Dedifferentiated amniotic fluid mesenchymal stem cell (primary cell): ENCODE results near the gene CDPF1.
A peak's percentile ranks its signal among the peaks of the same experiment; 100 is the strongest.

ENCODE experiments used
- DNase-seq: peaks from one replicate; pipeline ENCODE4 v3.0.0-alpha.2; 2016; ENCODE audit errors: extremely low spot score

Gene CDPF1, protein sequence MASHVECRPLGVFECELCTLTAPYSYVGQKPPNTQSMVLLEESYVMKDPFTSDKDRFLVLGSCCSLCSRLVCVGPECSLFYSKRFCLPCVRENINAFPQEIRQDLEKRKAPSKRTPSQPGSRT

DNA sequence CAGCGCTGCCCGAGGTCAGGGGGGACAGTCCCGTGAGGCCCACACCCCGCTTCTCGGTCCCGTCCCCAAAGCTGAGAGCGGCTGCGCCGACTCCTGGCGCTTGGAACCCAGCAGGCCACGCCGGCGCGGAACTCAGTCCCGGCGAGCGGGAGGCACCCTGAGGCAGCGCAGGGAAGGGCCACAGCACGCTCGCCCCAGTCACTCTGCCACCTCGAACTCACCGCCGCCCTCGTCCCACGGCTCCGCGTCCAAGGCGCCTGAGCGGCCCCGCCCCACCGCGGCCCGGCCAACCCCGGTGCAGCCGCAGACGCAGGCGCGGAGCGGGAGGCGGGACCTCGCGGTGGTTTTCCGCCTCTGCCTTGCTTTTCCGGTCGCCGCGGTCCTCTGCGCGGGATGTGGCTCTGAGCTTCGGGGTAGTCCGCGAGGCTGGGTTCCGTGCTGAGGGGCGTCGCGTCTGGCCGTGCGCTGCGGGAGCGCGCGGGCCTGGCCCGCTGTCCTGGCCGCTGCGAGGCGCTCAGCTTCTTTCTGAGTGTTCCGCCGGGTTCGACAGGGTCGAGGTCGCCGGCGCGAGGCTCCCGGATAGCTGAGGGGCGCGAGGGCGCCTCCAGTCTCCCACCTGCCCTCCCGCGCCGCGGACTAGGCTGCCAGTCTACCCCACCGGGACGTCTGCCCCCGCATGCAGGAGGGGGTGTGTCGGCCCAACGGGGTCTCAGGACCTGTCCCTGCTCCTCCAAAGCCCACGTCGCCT is at the start of gene CDPF1:
Gene CDPF1 (minus strand): TSS at position 259 of the 748 bp plus-strand sequence. CDS start 2,009 bp downstream, outside the sequence.
- peak; percentile 73 for DNase-seq

DNA sequence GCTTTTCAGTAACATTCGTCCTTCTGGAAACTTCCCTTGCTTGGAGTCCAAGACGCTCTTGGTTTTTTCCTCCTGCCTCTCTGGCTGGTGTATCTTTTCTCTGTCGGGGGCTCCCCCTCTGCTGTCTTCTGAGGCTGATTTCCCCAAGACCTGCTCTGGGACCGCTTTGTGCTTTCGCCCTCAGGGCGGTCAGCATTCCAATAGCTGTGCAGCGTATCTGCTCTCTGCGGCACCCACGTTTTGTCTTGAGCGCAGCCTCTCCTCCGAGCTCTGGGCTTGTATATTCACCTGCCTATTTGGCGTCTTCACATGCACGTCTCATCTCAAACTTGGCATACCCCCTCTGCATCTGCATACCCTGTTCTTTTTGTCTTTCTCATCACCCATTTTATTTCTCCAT is 49.0 kb upstream of the CDPF1 start:
- no peak for DNase-seq

DNA sequence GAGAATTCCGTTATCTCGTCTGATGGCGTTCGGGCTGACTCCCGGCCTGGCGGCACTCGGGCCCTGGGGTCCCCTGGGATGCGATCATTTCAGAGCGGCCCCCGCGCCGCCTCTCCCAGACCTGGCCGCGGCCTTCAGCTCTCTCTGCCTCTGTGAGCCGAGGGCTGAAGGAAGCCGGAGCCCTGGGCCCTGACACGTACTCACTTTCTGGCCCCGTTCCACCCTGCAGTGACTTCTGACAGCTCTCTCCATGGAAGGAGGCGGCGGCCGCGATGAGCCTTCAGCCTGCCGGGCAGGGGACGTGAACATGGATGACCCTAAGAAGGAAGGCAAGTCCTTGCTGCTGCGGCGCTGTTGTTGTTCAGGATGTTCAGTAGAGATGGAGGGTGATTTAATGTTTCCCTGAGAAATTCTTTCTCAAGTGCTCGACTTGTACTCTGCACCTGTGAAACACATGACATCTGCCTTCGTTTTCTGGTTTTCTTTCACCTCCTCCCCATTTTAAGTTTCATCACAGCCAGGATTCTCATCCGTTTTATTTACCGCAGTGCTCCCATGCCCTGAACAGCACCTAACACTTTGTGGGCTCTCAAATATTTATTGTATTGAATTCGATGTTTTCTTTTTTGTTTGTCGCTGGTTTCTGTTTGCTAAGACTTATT is 47.2 kb upstream of the CDPF1 start:
- DNase-seq: no peak

DNA sequence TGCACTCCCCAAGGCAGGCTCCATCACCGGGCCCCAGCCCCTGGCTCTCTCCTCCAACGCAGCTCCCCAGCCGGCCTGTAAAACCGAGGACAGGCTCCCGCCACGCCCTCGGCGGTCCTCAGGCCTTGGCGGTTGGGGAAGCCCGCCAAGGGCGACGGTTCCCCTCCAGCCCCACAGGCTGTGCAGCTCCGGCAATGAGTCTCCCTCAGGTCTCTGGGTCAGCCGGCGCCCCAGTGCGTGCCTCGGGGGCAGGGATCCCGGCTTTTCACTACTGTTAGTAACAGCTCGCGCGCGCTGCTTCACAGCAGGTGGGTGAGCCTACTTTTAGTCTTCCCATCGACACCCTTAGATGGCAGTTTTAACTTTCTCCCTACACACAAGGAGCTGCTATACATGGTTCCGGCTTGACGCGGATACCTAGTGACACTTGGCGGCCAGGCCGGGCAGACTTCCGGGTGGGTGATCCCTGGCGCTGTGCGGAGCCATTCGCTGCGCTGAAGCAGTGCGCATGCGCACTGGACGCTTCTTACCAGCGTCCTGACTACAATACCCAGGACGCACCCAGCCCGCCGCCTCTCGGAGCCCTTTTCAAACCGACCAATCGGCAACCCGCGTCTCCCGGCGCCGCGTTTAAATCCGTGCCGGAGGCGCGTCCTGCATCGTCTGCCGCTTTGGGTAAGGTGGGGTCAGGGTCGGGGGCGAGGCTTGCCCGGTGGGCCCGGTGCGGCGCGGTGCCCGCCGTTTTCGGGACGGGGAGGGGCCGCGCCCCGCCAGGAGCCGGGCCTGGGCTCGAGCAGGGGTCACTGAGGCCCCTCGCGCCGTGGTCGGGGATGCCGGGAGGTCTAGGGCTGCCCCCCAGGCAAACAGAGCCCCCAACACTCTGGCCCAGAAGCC is 46.4 kb upstream of the CDPF1 start, which contains the start of gene GTSE1:
Gene GTSE1 (plus strand): TSS at position 614 of the 894 bp plus-strand sequence. CDS start 531 bp downstream, outside the sequence.
- peak; percentile 94 for DNase-seq

DNA sequence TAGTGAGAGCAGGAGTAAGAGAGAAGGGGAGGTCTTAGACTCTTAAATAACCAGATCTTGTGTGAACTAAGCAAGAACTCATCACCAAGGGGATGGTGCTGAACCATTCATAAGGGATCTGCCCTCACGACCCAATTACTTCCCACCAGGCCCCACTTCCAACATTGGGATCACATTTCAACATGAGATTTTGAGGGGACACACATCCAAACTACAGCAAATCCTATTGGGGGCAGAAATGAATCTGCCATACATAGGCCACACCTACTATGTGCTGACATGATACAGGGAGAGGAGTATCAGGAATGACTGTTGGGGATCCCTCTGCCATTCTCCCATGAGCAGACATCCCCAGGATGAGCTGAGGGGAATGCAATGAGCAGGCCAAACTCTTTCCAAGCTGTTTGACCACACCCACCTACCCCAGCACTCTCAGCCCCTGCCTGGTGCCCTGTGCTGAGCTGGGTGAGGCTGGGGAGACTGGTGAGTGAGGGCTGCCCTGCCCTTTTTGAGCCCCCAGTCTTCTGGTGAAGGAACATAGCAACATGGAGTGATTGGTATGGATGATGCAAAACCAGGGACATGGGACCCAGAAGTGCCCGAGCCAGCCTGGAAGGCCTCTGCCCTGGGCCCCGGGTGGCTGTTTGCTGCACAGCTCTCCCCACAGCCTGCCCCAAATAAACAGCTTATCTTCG is 45.3 kb upstream of the CDPF1 start:
- no peak for DNase-seq

DNA sequence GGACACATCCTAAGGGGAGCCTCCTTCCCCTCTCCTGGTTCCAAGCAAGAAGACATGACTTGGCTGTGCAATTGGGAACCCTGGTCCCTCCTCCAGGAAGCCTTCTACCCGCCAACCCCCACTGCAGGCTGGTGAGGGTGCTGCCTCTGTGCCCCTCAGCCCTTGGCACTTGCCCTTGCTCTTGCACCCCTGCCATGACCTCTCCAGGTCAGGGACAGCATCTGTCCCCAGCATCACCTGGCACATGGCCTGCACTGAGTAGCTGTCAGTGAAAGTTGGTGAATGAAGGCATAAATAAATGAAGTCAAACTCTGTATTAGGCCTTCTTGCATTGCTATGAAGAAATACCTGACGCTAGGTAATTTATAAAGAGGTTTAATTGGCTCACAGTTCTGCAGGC is 44.7 kb upstream of the CDPF1 start:
- DNase-seq: no peak

DNA sequence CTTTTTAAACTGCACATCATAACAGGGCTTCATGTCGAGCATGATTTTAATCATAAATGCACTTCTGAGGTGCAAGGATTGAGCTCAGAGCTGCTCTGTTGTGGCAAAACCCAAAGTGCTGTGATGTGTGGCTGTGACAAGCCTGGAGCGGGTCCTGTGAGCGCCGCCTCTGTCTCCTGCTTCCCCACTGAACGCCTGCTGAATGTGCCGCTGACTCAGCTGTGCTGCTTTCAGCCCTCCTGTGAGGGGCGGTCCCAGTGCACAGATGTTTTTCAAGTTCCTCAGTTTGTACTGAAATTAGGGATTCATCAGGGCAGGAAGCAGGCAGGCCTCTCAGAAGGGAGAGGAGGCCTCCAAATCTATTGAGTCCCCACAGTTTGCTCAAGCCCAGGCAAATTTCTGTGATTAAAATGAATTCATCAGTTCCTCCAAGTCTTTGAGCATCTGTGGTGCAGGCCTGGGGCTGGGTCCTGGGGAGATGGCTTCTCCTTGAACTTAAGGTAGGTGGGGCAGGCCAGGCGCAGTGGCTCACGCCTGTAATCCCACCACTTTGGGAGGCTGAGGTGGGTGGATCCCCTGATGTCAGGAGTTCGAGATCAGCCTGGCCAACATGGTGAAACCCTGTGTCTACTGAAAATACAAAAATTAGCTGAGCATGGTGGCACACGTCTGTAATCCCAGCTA is 43.6 kb upstream of the CDPF1 start:
- DNase-seq: peak; percentile 41

DNA sequence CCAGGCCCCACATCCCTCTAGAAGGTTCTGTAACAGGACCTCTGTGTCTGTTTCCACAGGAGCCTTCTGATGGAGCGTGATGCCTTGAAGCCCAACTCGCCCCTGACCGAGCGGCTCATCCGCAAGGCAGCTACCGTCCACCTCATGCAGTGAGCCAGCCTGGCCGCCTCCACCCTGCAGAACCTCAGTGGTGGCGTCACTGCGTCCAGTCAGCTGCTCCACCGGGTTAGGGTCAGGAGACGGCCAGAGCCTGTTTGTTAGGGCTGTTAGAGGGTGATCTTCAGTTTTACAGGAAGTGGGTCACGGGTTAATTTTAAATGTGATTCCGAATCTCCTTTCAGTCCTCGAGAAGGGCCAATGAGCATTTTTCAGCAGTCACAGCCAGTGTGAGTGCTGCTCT is 42.6 kb upstream of the CDPF1 start:
- no peak for DNase-seq

DNA sequence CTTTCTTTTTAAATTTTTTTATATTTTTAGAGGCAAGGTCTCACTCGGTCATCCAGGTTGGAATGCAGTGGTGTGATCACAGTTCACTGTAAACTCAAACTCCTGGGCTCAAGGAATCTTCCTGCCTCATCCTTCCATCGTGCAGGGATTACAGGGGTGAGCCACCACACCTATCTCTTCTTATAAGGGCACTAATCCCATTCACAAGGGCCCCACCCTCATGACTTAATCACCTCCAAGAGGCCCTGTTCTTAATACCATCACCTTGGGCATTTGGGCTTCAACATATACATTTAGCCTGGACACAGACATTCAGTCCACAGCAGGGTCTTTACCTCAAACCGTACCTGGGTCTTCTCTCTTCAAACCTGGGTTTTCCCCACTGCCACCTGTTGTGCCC is 42.1 kb upstream of the CDPF1 start:
- DNase-seq: no peak

DNA sequence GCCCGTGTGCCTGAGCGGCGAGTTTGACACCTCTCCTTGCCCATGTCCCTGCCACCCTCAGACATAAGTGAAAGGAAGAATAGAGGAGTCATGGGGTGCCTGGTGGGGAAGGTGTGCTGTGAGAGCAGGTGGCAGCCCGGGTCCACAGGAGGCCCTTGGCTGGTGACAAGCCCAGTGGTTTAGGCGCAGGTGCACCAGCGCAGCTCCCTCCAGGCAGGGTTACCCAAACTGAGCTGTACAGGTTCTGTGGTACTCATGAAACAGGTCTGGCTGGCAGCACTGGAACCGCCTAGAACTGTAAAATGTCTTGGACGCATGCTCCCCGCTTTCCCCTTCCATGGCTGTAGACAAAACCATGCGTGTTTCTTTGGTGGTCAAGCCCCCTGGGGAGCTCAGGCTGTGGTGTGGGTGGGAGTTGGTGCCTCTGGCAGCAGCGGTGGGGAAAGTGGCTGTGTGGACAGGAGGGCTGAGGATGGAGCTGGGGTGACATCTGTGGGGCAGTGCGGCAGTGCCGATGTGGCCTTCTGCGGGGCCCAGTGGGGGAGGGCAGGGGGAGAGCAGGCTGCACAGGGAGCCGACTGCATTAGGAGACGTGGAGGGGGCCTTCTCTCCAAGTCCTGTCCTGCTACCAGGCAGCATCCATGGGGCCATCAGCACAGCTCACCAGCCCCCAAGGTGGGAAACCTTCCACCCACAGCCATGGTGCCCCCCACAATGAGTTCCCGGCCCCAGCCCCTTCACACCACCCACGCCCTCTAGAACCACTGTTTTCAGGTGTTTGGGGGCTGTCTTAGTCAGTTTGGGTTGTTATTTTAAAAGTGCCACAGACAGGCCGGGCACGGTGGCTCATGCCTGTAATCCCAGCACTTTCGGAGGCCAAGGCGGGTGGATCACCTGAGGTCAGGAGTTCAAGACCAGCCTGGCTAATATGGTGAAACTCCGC is 41.0 kb upstream of the CDPF1 start:
- DNase-seq: no peak

DNA sequence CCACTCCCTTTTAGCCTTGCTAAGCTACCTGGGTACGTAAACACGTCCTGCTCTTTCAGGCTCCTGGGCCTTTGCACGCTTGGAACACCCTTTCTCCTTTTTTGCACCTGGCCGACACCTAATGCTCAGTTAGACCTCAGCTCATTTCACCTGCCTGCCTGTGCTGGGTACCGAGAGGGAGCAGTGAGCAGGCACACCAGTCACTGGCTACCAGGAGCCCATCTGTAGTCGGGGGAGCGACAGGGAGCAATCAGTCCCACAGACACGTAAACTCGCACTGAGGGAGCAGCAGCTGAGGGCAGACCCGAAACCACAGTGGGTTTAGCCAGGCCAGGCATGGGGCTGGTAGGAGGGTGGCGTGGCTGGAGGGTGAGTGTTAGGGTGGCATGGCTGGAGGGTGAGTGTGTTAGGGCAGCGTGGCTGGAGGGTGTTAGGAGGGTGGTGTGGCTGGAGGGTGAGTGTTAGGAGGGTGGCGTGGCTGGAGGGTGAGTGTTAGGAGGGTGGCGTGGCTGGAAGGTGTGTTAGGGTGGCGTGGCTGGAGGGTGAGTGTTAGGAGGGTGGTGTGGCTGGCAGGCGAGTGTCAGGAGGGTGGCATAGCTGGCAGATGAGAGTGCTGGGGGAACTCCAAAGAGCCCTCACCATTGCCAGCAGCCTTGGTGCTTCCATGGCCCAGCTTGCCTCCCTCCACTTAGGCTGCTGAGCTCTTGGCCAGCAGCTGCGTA is 40.2 kb upstream of the CDPF1 start:
- DNase-seq: no peak

DNA sequence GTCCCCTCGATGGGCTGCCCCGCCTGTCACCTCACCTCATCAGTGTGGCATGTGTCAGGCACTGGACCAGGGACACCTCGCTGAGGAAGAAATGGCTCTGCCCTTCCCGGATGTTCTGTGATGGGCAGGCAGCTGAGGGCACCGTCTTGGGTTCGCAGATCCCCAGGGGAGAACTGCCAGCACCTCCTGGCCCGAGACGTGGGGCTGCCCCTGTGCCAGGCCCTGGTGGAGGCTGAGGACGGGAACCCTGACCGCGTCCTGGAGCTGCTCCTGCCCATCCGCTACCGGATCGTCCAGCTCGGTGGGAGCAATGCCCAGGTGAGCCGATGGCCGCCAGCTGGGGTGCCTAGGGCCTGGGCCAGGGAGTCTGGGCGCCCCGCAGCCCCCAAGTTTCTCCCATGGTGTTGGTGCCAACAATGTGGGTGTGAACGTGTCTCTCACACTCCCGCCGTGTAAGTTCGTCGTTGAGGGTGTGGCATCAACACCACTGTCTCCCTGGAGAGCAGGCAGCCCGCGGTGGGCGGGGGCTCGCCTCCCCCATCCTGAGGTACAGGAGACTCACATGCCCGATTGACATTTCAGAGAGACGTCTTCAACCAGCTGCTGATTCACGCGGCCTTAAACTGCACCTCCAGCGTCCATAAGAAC is 39.3 kb upstream of the CDPF1 start:
- no peak for DNase-seq

DNA sequence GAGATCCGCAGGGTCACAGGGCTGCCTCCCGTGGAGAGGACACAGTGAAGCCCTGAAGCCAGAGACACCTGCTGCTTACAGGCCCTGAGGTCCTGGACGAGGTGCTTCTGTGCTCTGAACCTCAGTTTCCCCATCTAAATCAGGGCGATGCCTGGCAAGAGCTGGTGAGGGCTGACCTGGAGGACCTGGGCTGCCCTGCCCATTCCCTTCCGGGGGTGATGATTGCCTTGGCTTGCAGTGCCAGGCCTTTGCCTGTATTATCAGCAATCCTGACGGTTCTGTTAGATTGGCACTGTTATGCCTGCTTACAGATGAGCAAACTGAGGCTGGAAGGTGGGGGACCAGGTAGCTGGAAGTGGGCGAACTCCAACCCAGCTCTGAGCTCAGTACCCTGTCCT is 38.8 kb upstream of the CDPF1 start:
- no peak for DNase-seq

DNA sequence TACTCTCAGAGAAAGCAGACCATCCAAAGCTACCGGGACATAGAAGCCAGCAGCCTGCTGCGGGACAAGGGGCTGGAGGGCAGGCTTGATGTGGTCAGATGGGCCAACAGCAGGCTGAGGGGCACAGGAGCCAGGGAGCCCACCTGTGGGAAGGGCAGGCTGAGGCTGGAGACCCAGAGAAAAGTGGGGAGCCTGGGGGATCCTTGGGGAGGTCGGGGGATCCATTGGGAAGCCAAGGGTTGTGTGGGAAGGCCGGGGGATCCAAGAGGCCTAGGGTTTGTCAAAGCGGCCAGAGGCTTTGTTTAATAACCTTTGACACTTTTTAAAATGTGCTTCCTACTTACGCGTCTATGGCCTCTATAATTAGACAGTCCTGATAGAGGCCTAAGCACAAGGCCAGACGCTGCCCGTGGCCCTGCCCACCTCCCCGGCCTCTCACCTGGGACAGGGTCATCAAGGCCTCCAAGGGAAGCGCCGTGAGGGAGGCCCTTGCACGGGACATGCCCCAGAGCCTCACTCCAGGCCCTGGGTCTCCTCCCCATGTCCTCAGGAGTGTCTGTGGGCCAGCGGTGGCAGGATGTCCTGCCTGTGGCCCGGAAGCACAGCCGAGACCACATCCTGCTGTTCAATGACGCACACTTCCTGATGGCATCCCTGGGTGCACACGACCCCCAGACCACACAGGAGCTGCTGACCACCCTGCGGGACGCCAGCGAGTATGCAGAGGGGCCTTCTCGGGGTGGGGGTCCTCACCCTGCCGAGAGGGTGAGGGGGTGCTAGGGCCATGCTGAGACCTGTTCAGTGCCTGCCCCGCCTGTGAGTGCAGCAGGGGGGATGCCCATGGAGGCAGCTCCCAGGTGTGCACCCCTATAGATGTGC is 38.0 kb upstream of the CDPF1 start:
- DNase-seq: no peak

DNA sequence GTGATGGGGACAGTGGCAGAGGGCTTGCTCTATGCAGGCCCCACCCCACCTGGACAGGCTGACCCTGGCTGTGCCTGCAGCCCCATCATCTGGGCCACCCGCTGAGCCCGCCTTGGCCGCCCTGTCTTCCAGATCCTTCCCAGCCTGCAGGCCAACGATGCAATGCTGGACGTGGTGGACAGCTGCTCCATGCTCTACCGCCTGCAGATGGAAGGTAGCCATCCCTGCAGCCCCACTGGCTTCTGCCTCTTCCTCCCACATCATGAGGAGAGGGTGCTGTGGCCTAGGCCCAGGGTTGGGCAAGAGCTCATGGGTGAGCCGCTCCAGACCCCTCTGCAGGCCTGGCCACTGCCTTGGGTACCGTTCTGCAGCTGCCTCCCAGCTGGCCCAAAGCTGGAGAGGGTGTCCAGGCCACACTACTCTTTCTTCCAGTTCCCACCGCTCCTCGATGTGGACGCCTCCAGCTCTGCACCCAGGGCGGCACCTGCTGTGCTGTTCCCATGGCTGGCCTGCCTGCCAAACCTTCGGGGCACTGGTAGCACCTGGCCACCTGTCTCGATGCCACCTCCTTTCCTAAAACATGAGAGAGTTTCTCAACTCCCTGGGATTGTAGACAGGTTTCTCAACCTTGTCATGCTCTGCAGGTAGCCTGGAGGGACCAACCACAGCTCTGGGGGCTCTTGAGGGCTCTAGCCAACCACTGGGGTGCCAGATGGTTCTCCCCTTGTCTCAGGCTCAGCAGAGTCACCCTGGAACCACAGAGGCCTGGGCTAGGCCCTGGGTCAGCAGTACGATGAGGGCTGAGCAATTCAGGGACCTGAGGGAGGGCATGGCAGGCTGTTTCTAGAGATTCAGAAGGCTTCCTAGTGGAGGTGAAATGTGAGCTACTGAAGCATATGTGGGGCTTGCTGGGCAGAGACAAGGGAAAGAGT is 37.1 kb upstream of the CDPF1 start:
- no peak for DNase-seq

DNA sequence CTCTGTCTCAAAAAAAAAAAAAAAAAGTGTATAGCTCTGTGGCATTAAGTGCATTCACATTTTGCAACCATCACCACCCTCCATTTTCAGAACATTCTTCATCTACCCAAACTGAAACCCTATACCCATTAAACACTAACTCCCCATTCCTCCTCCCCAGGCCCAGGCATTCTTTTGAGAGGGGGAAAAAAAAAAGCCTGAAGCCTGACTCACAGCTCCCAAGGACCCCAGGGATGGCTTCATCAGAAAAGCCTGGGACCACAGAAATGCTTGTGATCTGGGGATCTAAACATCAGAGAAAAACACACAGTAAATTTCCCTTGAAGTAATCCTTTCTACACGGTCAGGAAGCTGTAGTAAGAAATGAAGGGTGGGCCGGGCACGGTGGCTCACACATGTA is 35.9 kb upstream of the CDPF1 start:
- no peak for DNase-seq
